HTERT RPE-1 (cell line): ENCODE measurements around the gene FRY.

Experiments used
- in situ Hi-C: fragments of 300-500 bp; cut with MboI; formaldehyde crosslinking; loops from 4 replicates; pipeline ENCODE4 v1.14.3; 2020; ENCODE audit warnings: low sequenced_read_pairs

The FRY gene

DNA sequence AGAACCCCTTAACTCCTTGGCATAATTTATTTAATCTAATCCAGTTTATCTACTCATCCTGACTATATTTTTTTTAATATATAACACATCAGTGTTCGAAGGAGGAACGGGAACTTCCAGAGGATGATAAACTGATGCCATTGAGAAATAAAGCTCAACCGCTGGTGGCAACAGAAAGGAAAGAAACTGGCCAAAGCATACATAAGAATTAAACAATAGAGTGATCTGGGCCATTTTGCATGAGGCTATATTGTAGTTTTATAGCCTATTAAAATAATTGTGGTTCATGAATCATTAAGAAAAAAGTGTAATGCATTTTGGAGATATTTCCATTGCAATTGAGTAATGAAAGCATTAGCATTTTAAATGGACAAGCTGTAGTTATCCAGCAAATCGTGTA lies 94.2 kb downstream of the FRY start:
- in situ Hi-C loops, result no loop called here

DNA sequence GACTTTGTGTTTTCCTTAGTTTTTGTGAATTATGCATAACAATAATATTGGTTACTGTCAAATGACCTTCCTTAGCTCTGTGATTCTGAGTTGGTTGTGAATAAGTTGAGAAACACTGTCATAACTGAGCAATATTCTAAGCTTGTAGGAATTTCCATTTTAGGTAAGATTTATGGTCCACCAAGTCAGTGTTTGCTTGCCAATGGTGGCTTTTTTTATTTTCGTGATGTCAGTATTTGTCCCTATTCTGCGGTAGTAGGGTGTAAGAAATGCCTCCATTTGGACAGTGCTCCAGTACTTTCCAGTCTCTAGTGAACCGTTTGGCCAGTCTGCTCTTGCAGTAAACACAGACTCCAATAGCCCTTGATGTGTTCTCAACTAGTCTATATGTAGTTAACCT lies 94.7 kb downstream of the FRY start:
- in situ Hi-C loops, result no loop called here

GRCh38 chr13:32126756-32127155 lies 95.2 kb downstream of the FRY start:
- in situ Hi-C loops, result no loop called here

GRCh38 chr13:32127691-32128090 lies 96.1 kb downstream of the FRY start:
- in situ Hi-C loops, result no loop called here

- in situ Hi-C loops, result no loop called here
Measured at GRCh38 chr13:32134241-32135055, 102.9 kb downstream of the FRY start.

DNA sequence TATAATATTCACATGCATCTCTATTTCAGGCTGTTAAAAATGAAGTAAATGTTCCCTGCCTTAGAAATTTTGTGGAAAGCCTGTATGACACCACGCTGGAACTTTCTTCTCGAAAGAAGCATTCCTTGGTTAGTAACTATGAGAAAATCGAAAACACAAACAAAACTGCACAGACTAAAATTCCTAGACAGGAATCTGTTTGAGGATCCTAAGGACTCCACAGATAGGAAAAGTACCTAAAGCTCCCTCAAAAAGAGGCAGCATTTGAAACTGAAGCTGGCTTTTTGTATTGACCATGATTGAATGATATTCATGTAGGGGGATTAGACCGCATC lies 103.4 kb downstream of the FRY start:
- in situ Hi-C loops, result no loop called here

GRCh38 chr13:32135655-32136054 lies 104.1 kb downstream of the FRY start:
- in situ Hi-C loops, result no loop called here

- in situ Hi-C loops, result no loop called here
Measured at GRCh38 chr13:32136061-32136460, 104.5 kb downstream of the FRY start.

GRCh38 chr13:32136716-32137115 lies 105.1 kb downstream of the FRY start:
- in situ Hi-C loops, result no loop called here

GRCh38 chr13:32139251-32139650 lies 107.7 kb downstream of the FRY start:
- in situ Hi-C loops, result no loop called here

- in situ Hi-C loops, result no loop called here
Measured at GRCh38 chr13:32140109-32140508, 108.5 kb downstream of the FRY start.

- in situ Hi-C loops, result no loop called here
Measured at GRCh38 chr13:32141462-32141861, 109.9 kb downstream of the FRY start.

DNA sequence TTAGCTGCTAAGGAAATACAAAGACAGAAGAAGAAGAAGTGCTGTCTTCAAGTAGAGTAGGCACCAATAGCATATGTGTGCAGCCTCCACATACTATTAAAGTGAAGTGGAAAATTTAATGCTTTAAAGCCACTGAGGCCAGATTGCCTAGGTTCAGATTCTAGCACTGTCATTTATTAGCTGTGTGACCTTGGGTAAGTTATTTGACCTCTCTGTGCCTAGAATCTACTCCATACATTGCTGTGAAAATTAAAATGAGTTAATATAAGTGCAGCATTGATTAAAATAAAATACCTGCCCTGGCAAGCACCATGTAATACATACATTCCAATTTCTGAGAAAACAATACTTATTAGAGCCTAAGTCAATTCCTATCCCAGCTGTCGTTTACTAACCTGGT lies 110.5 kb downstream of the FRY start:
- in situ Hi-C loops, result no loop called here

- in situ Hi-C loops, result no loop called here
Measured at GRCh38 chr13:32142956-32143375, 111.4 kb downstream of the FRY start.

DNA sequence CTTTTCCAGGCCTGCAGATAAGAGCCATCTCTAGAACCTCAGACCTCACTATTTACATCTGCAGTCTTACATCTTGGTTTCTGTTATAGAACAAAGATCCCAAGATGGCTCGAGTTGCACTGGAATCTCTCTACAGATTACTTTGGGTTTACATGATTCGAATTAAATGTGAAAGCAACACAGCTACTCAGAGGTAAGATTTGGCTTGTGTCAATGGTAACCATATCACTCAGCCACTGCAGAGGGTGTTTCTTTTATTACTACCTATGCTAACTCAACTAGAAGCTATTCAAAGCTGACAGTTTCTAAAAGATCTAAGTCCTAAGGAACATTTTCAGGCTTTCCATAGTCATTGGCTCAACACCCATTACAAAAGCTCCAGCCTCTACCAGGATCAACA lies 115.6 kb downstream of the FRY start:
- in situ Hi-C loops, result no loop called here

DNA sequence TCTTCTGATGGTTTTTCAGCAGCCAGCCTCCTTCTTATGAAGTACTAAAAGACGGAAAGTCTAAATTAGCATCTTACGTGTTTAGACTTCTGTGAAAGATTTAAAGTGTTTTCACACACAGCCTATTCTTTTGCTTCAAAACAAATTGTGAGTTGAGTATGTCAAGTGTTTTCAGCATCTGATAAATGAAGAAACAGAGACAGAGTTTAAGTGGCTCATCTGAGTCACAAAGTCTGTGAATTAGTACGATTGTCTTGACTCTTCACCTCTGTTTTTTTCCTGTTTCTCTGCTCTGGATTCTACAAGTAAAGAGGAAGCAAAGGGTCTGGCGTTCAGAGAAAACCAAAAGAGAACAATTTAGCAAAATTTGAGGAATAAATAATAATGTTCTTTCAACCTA lies 116.4 kb downstream of the FRY start:
- in situ Hi-C loops, result no loop called here

GRCh38 chr13:32150239-32150638 lies 118.7 kb downstream of the FRY start:
- in situ Hi-C loops, result no loop called here

- in situ Hi-C loops, result no loop called here
Measured at GRCh38 chr13:32150794-32151193, 119.2 kb downstream of the FRY start.

DNA sequence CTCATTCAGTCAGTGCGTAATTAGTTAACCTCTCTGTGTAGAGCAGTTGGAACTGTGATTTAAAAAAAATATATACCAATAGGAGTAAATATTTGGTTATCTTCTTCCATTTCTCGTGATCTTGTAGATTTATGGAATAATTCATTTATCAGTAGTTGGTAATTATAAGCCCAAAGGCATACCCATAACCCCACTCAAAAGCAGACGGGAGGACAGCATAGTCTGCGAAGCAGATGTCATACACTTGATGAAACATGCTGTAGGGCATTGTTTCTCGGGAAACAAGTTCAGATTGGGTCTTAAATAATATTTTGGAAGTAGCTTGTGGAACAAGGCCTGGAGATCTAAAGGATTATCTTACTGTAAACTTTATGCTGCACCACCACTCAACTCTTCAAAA lies 119.7 kb downstream of the FRY start:
- in situ Hi-C loops, result no loop called here

GRCh38 chr13:32153056-32153455 lies 121.5 kb downstream of the FRY start:
- in situ Hi-C loops, result no loop called here

GRCh38 chr13:32159137-32159869 lies 127.7 kb downstream of the FRY start:
- in situ Hi-C loops, result no loop called here

DNA sequence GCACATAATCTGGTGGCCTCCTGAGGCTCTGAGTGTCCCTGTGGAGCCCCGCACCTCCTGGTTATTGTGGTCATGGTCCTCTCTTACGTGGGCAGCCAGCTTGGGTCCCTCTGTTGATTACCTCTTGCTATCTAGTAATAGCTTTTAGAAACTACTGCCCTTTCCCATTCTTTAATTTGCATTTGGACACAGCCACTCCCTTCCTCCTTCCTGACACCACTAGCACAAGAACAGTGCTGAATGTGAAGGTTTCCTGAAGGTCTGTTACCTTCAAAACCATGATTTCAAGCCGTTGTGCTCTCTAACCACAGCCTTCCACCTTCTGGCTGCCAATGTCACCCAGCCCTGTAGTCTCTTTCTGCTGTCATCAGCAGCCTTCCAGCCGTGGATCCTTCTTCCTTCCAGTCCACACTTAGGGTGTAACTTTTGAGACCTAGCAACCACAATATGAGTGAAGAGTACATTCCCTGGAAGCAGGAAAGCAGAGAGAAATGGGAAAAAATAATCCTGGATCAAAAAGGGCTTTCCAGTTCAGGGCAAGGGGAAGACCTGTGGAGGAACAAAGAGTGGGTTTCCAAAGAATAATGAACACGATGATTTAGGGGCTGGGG lies 130.9 kb downstream of the FRY start:
- in situ Hi-C loops, result no loop called here
